ENCODE results near the gene TBCD. TPM values are rescaled to one million over a fixed set of nuclear protein-coding genes. Genes with fewer than 3 reads are reported as not detected.

Gene TBCD
- polyA plus RNA-seq, 1 donor from 2014 or later: 67.2 TPM

DNA sequence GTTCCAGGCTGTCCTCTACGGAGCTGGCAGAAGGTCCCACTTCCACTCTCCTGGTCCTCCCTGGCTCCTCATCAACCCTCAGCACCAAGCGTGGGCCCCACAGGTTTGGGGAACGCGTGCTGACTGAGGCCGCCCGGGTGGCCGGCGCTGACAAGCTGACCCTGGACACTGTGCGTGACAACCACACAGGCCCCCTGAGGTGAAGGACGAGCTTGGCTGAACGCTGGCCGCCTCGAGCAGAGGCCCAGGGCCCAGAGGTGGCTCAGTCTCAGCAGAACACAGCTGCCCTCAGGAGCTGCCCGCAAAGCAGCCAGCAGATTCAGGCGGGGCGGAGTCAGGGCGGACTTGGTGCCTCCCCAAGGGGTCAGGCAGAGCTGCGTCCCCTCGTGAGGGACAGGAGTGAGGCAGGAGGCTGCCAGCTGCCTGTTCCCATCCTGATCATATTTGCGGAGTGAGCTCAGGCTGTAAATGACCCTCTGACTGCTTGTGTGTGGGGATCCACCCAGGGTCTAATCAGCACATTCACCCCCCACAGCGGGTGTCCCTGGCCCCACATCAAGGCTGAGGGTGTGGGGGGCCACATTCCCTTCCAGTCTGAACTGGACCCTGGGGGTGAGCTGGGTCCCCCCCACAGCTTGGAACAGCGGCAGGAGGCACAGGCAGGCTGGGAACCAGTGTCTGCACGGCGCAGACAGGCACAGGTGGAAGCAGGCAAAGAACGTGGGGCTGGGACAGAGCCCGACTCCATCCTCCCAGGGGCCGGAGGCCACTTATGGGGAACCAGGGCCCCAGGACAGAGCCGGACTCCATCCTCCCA is 222.5 kb downstream of the TBCD start:
- H3K36me3 ChIP-seq (ENCODE audit: insufficient read depth, low read length): no peaks in the 10 kb centered on the region
- H3K27me3 ChIP-seq (ENCODE audit: insufficient read depth, low read depth, low read length): no peaks in the 10 kb centered on the region
- no peak overlapping the region for H3K9ac ChIP-seq (ENCODE audit: low read length)
- no peaks in the 10 kb centered on the region for H3K9me3 ChIP-seq (ENCODE audit: low read length)
- H3K9me2 ChIP-seq (ENCODE audit: insufficient read depth, low read length): no peaks in the 10 kb centered on the region
- H3K4me3 ChIP-seq (ENCODE audit: low read length): no peak overlapping the region
- no peak overlapping the region for H2AFZ ChIP-seq (ENCODE audit: low read depth, low read length)
- TF ChIP-seq EZH2 (IDR thresholded peaks at IDR 0.05; ENCODE audit: borderline replicate concordance, insufficient read depth, low read length, poor library complexity, severe bottlenecking) (no peak), MXI1 (conservative IDR thresholded peaks at IDR 0.05; ENCODE audit: poor library complexity, severe bottlenecking) (no peak), EP300 (conservative IDR thresholded peaks at IDR 0.05; ENCODE audit: poor library complexity, severe bottlenecking) (no peak), RAD21 (conservative IDR thresholded peaks at IDR 0.05) (no peak), SMC3 (conservative IDR thresholded peaks at IDR 0.05; ENCODE audit: poor library complexity) (no peak), TAF1 (IDR thresholded peaks at IDR 0.05; ENCODE audit: low read depth) (no peak), POLR2AphosphoS5 (IDR thresholded peaks at IDR 0.05) (no peak)
- TF ChIP-seq, protein P1, sequence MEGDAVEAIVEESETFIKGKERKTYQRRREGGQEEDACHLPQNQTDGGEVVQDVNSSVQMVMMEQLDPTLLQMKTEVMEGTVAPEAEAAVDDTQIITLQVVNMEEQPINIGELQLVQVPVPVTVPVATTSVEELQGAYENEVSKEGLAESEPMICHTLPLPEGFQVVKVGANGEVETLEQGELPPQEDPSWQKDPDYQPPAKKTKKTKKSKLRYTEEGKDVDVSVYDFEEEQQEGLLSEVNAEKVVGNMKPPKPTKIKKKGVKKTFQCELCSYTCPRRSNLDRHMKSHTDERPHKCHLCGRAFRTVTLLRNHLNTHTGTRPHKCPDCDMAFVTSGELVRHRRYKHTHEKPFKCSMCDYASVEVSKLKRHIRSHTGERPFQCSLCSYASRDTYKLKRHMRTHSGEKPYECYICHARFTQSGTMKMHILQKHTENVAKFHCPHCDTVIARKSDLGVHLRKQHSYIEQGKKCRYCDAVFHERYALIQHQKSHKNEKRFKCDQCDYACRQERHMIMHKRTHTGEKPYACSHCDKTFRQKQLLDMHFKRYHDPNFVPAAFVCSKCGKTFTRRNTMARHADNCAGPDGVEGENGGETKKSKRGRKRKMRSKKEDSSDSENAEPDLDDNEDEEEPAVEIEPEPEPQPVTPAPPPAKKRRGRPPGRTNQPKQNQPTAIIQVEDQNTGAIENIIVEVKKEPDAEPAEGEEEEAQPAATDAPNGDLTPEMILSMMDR (IDR thresholded peaks at IDR 0.05; ENCODE audit: poor library complexity, severe bottlenecking): no peak
- TF ChIP-seq, protein P2, sequence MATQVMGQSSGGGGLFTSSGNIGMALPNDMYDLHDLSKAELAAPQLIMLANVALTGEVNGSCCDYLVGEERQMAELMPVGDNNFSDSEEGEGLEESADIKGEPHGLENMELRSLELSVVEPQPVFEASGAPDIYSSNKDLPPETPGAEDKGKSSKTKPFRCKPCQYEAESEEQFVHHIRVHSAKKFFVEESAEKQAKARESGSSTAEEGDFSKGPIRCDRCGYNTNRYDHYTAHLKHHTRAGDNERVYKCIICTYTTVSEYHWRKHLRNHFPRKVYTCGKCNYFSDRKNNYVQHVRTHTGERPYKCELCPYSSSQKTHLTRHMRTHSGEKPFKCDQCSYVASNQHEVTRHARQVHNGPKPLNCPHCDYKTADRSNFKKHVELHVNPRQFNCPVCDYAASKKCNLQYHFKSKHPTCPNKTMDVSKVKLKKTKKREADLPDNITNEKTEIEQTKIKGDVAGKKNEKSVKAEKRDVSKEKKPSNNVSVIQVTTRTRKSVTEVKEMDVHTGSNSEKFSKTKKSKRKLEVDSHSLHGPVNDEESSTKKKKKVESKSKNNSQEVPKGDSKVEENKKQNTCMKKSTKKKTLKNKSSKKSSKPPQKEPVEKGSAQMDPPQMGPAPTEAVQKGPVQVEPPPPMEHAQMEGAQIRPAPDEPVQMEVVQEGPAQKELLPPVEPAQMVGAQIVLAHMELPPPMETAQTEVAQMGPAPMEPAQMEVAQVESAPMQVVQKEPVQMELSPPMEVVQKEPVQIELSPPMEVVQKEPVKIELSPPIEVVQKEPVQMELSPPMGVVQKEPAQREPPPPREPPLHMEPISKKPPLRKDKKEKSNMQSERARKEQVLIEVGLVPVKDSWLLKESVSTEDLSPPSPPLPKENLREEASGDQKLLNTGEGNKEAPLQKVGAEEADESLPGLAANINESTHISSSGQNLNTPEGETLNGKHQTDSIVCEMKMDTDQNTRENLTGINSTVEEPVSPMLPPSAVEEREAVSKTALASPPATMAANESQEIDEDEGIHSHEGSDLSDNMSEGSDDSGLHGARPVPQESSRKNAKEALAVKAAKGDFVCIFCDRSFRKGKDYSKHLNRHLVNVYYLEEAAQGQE (IDR thresholded peaks at IDR 0.05; ENCODE audit: borderline replicate concordance): no peak
- H3K4me2 ChIP-seq (ENCODE audit: low read length): no peak overlapping the region
- no peaks in the 10 kb centered on the region for H4K20me1 ChIP-seq (ENCODE audit: insufficient read depth)
- H3K79me2 ChIP-seq (replicated peaks; ENCODE audit: insufficient read depth, low read length): no peaks in the 10 kb centered on the region
- H3K27ac ChIP-seq (ENCODE audit: low read length): no peak overlapping the region
- H3F3A ChIP-seq (ENCODE audit: insufficient read depth, low read length, poor library complexity, severe bottlenecking): no peaks in the 10 kb centered on the region

DNA sequence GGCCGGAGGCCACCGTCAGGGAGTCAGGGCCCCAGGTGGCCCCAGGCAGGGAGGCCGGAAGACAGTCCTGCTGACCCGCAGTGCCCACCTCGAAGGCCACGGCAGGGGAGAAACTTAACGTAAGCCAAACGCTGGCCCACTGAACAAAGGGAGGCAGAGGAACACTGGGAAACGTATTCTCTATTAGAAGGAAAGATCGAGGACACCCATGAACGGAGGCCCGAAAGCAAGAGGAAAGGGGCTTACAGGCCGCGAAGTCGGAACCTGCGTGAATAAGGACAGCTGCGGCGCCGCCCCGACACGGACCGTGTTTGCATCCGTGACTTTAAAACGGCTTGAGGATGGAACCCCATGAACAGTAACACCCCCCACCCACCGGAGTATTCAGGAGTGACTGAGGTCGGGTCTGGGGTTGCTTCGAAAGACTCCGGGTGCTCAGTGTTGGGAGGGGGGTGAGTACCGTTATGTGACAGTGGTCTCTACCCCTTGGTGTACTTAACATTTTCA is 225.2 kb downstream of the TBCD start:
- Histone ChIP-seq H2AFZ (ENCODE audit: low read depth, low read length) (no peak overlapping the region), H3K36me3 (ENCODE audit: insufficient read depth, low read length) (no peaks in the 10 kb centered on the region), H3K9me3 (ENCODE audit: low read length) (no peaks in the 10 kb centered on the region), H3K9ac (ENCODE audit: low read length) (no peak overlapping the region), H4K20me1 (ENCODE audit: insufficient read depth) (no peaks in the 10 kb centered on the region), H3K79me2 (replicated peaks; ENCODE audit: insufficient read depth, low read length) (no peaks in the 10 kb centered on the region), H3K27ac (ENCODE audit: low read length) (no peak overlapping the region), H3K4me2 (ENCODE audit: low read length) (no peak overlapping the region), H3K9me2 (ENCODE audit: insufficient read depth, low read length) (no peaks in the 10 kb centered on the region), H3K4me3 (ENCODE audit: low read length) (no peak overlapping the region), H3F3A (ENCODE audit: insufficient read depth, low read length, poor library complexity, severe bottlenecking) (no peaks in the 10 kb centered on the region), H3K27me3 (ENCODE audit: insufficient read depth, low read depth, low read length) (no peaks in the 10 kb centered on the region)
- TF ChIP-seq EP300 (conservative IDR thresholded peaks at IDR 0.05; ENCODE audit: poor library complexity, severe bottlenecking): no peak
- no peak for TF ChIP-seq RAD21 (conservative IDR thresholded peaks at IDR 0.05)
- TF ChIP-seq TAF1 (IDR thresholded peaks at IDR 0.05; ENCODE audit: low read depth): no peak
- no peak for TF ChIP-seq SMC3 (conservative IDR thresholded peaks at IDR 0.05; ENCODE audit: poor library complexity)
- no peak for TF ChIP-seq MXI1 (conservative IDR thresholded peaks at IDR 0.05; ENCODE audit: poor library complexity, severe bottlenecking)
- TF ChIP-seq, protein P2 (IDR thresholded peaks at IDR 0.05; ENCODE audit: borderline replicate concordance): no peak
- no peak for TF ChIP-seq EZH2 (IDR thresholded peaks at IDR 0.05; ENCODE audit: borderline replicate concordance, insufficient read depth, low read length, poor library complexity, severe bottlenecking)
- TF ChIP-seq POLR2AphosphoS5 (IDR thresholded peaks at IDR 0.05): no peak
- TF ChIP-seq, protein P1 (IDR thresholded peaks at IDR 0.05; ENCODE audit: poor library complexity, severe bottlenecking): no peak

Data from neural cell (in vitro differentiated cells).